Right lobe of liver (tissue), 6 donors: ENCODE results near the gene DIP2A. TPM values are rescaled to one million over a fixed set of nuclear protein-coding genes. Genes with fewer than 3 reads are reported as not detected.
A peak's percentile ranks its signal among the peaks of the same experiment; 100 is the strongest.

ENCODE experiments used
- ATAC-seq, 4 donors: fragments of 200-7000 bp; cut with Tn5 transposase; one replicate each; pipeline ENCODE4 v1.9.1; 2020; ENCODE audit warnings: mild to moderate bottlenecking in 4 of 4, moderate library complexity in 4 of 4
- DNase-seq, 3 donors: peaks; one replicate each; pipeline ENCODE4 v3.0.0-alpha.2; 2020
- H3K27ac ChIP-seq, 3 donors: fragments of 200-600 bp; one replicate each; pipeline ENCODE4 v1.8.0; 2022
- H3K27me3 ChIP-seq, 2 donors: fragments of 200-600 bp; one replicate each; pipeline ENCODE4 v1.8.0; 2022
- H3K36me3 ChIP-seq, 4 donors: fragments of 200-600 bp; sonication (generic) in 1 of 4; one replicate each; pipeline versions ENCODE4 v1.5.1 to v1.8.0; 2017 to 2022; ENCODE audit warnings: control low read depth in 1 of 4
- H3K4me1 ChIP-seq, 4 donors: fragments of 200-600 bp; sonication (generic) in 1 of 4; one replicate each; pipeline versions ENCODE4 v1.5.1 to v1.8.0; 2017 to 2022; ENCODE audit warnings: control low read depth in 1 of 4
- H3K4me3 ChIP-seq, 3 donors: fragments of 200-600 bp; one replicate each; pipeline ENCODE4 v1.8.0; 2022
- H3K9me3 ChIP-seq, 4 donors: fragments of 200-600 bp; sonication (generic) in 1 of 4; one replicate each; pipeline versions ENCODE4 v1.5.1 to v1.8.0; 2017 to 2022; ENCODE audit warnings: control low read depth in 1 of 4
- POLR2A ChIP-seq: fragments of 450-650 bp; IDR thresholded peaks from one replicate; pipeline ENCODE4 v1.6.1; 2017; ENCODE audit warnings: antibody characterized with exemption, mild to moderate bottlenecking
- WGBS: methylation state at CpG from one replicate; pipeline ENCODE4 v1.1.6; 2018; ENCODE audit warnings: low coverage, low lambda C conversion rate; ENCODE audit not compliant: insufficient coverage; ENCODE audit errors: missing lambda C conversion rate; 5-methylcytosine and 5-hydroxymethylcytosine counted together
- intact Hi-C, 2 donors: fragments of 100-400 bp; cut with DNase I; formaldehyde crosslinking; loops; one replicate each; pipeline versions ENCODE4 v1.11.2 to v1.14.1; 2022
- total RNA-seq, 6 experiments: library from RNA; depleted of rRNA in 2 of 6; stranded (reverse); fragments of >200 nt in 2 of 6; fragmentation: NEBNext Ultra II Directional in 3 of 6; extraction: Animal tissue kit (Norgen Biotek cat#: 25700) in 3 of 6; gene quantifications; one replicate each; pipeline versions ENCODE4 v1.1.0 to v1.2.4, GENCODE V29; 2016 to 2023
- TF ChIP-seq, protein P1 (sequence below), 4 donors: fragments of 200-600 bp in 3 of 4; fragments of 450-650 bp in 1 of 4; IDR thresholded peaks; one replicate each; pipeline versions ENCODE4 v1.5.1 to v1.8.0; 2016 to 2022; ENCODE audit warnings: antibody characterized with exemption in 4 of 4, mild to moderate bottlenecking in 2 of 4
- donor health status: DM: no; HTN: yes; CAD: no.
- donor health status: DM: no; HTN: no; CAD: no.
- donor health status: DM: no; HTN: no; CAD: no.
- donor health status: DM: no; HTN: yes; CAD: no.
- donor health status: DM: no; HTN: yes; CAD: no.

Gene DIP2A
- total RNA-seq, 6 experiments from 2014 or later, result 12.3 to 14.4 (median 13.1) TPM

DNA sequence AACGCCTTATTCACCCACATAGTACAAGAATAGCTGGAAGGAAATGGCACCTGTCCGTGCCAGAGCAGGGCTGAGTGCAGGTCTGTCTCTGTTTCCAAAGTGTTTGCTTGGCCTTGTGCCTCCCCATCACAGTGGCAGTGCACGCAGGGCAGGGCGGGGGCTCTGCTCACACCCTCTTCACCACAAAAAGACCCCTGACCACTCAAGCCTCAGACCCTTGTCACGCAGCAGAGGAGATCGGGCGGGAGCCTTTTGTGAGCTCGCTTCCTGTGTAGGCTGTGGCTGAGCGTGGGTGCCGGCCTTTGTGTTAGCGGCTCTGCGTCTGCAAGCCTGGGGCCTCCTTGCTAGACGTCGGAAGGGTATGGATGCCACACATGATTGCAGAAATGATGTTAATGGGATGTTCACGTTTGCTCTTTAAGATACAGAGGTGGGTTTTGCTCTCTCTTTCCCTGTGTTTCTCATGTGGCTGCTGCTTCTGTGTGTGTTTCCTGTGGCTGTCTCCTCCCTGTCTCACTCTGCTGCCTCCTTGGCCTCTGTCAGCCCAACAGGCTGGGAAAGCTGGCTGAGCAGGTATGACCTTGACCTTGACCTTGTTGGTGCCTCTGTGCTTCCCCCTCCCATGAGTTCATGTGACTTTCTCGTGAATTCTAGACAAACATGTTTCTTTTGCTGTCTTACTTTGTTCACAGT, 100.7 kb downstream of the DIP2A start:
- Histone ChIP-seq H3K27me3 (no peaks in the 10 kb centered on the region), H3K27ac (no peak overlapping the region), H3K36me3 (peaks cover 0 to 49% (median 3%) of the 10 kb centered on the region in 4 donors), H3K4me1 (no peaks in the 10 kb centered on the region), H3K4me3 (no peak overlapping the region), H3K9me3 (no peaks in the 10 kb centered on the region)
- no peak for TF ChIP-seq POLR2A
- TF ChIP-seq, protein P1, sequence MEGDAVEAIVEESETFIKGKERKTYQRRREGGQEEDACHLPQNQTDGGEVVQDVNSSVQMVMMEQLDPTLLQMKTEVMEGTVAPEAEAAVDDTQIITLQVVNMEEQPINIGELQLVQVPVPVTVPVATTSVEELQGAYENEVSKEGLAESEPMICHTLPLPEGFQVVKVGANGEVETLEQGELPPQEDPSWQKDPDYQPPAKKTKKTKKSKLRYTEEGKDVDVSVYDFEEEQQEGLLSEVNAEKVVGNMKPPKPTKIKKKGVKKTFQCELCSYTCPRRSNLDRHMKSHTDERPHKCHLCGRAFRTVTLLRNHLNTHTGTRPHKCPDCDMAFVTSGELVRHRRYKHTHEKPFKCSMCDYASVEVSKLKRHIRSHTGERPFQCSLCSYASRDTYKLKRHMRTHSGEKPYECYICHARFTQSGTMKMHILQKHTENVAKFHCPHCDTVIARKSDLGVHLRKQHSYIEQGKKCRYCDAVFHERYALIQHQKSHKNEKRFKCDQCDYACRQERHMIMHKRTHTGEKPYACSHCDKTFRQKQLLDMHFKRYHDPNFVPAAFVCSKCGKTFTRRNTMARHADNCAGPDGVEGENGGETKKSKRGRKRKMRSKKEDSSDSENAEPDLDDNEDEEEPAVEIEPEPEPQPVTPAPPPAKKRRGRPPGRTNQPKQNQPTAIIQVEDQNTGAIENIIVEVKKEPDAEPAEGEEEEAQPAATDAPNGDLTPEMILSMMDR (IDR thresholded peaks at IDR 0.05), result no peak
- ATAC-seq (peak; percentile 27 to 51 (median 37)), DNase-seq (peak in 1 of 3 donors; percentile 41)
- intact Hi-C loops, result no loop called here
- 61% methylated on average over 7 of the region's 16 CpGs for WGBS

DNA sequence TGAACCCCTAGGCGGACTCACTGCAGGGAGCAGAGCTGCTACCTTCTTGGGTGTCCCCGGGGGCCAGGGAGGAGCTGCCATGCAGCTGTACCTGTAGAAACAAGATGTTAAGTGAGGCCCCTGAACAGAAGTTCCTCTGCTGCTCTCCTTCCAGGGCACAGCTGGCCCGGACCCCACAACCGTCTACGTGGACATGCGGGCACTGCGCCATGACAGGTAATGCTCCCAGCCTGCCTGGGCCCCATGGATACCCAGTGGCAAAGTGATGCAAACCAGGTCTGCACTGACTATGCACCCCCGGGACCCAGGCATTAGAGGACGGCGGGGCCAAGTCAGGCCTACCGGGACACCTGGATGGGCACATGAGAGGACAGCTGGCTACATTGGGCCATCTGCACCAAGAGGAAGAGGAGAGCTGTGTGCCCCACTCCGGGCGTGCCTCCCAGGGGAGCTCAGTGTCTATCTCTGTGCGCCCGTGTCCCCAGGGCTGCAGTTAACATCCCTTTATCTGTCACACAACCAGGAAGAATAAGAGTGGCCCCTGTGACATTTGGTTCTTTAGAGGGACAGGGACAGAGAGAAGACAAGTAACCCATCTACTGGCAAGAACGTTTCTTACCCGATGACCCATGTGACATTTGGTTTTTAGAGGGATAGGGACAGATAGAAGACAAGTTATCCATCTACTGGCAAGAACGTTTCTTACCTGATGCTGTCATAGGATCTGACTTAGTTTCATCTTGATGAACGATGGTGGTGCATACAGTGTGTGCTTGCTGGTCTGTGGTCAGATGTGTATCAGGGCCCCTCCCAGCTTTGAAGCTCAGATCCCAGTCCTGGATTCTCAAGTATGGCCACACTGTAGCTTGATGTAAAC, 102.1 kb downstream of the DIP2A start:
- H3K4me3 ChIP-seq, result no peak overlapping the region
- no peak overlapping the region for H3K27ac ChIP-seq
- no peaks in the 10 kb centered on the region for H3K4me1 ChIP-seq
- ATAC-seq (no peak), DNase-seq (peak in 1 of 3 donors; percentile 48)
- no peaks in the 10 kb centered on the region for H3K9me3 ChIP-seq
- intact Hi-C loops, result no loop called here
- peaks cover 0 to 51% (median 3%) of the 10 kb centered on the region in 4 donors for H3K36me3 ChIP-seq
- H3K27me3 ChIP-seq, result no peaks in the 10 kb centered on the region
- 84% methylated on average over 11 of the region's 19 CpGs for WGBS
- TF ChIP-seq POLR2A, result no peak
- TF ChIP-seq, protein P1 (IDR thresholded peaks at IDR 0.05), result no peak

DNA sequence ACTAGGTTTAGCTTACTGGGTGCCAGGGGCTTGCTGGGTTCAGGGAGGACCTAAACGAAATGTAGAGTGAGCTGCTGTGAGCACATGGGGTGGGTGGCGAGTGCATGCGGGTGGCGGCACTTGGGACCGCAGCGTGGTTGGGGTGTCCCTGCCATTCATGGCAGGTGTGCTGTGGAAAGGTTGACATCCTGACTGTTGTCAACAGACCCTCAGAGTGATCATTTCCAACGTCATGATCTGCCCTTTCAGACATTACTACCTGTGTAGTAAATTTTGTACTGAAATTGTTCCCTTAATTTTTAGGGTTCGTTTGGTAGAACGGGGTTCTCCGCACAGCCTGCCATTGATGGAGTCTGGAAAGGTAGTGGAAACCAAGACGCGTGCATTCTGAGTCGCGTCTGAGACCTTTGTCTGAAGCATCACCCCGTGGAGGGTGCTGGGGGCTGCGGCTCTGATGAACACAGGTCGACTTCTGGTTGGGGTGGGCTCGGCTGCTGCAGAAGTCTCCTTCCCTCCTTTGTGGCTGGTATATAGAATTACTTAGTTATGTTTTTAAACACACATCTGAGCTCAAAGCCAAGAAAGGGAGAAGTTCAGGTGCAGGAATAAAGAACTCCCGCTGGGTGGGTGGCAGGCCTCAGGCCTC, 102.9 kb downstream of the DIP2A start:
- Histone ChIP-seq H3K27me3 (no peaks in the 10 kb centered on the region), H3K27ac (no peak overlapping the region), H3K9me3 (no peaks in the 10 kb centered on the region), H3K4me1 (no peaks in the 10 kb centered on the region), H3K36me3 (peaks cover 0 to 51% (median 0%) of the 10 kb centered on the region in 4 donors), H3K4me3 (no peak overlapping the region)
- WGBS, result 89% methylated on average over 6 of the region's 19 CpGs
- intact Hi-C loops, result no loop called here
- no peak for TF ChIP-seq POLR2A
- TF ChIP-seq, protein P1 (IDR thresholded peaks at IDR 0.05), result no peak
- DNase-seq, result peak in 1 of 3 donors; percentile 40
- no peak for ATAC-seq

GRCh38 chr21:46562472-46562871, 103.8 kb downstream of the DIP2A start:
- Histone ChIP-seq H3K9me3 (no peaks in the 10 kb centered on the region), H3K36me3 (peaks cover 0 to 46% (median 2%) of the 10 kb centered on the region in 4 donors), H3K4me3 (no peak overlapping the region), H3K4me1 (no peaks in the 10 kb centered on the region), H3K27ac (no peak overlapping the region), H3K27me3 (no peaks in the 10 kb centered on the region)
- ATAC-seq (no peak), DNase-seq (no peak)
- intact Hi-C loops, result no loop called here
- whole genome bisulfite sequencing, result 43% methylated on average over 2 of the region's 10 CpGs
- no peak for TF ChIP-seq POLR2A
- TF ChIP-seq, protein P1 (IDR thresholded peaks at IDR 0.05), result no peak
